ENCODE measurements around the gene FDX1. TPM values are rescaled to one million over a fixed set of nuclear protein-coding genes. Genes with fewer than 3 reads are reported as not detected.
A peak's percentile ranks its signal among the peaks of the same experiment; 100 is the strongest.

FDX1 gene
- total RNA-seq, 1 donor from 2014 or later = 9.1 TPM

GRCh38 chr11:110488446-110488845 is 58.7 kb downstream of the FDX1 start:
- TF ChIP-seq CTCF (IDR thresholded peaks at IDR 0.05) = no peak
- TF ChIP-seq POLR2AphosphoS5 (IDR thresholded peaks at IDR 0.05; ENCODE audit: insufficient read depth in 1 of 2, low read depth in 1 of 2) = no peak
- no peak for TF ChIP-seq POLR2A (IDR thresholded peaks at IDR 0.05)
- DNase-seq (ENCODE audit: extremely low spot score in 2 of 2) = no peak
- H3K4me1 ChIP-seq = no peaks in the 10 kb centered on the region
- H3K9me3 ChIP-seq = no peaks in the 10 kb centered on the region
- no peak overlapping the region for H3K4me3 ChIP-seq
- intact Hi-C loops (cut with DNase I) = no loop called here
- H3K36me3 ChIP-seq = no peaks in the 10 kb centered on the region
- no peaks in the 10 kb centered on the region for H3K27me3 ChIP-seq
- H3K27ac ChIP-seq = no peak overlapping the region

GRCh38 chr11:110490886-110491285 is 61.1 kb downstream of the FDX1 start:
- TF ChIP-seq CTCF (IDR thresholded peaks at IDR 0.05) (no peak), POLR2AphosphoS5 (IDR thresholded peaks at IDR 0.05; ENCODE audit: insufficient read depth in 1 of 2, low read depth in 1 of 2) (no peak), POLR2A (IDR thresholded peaks at IDR 0.05) (no peak)
- no peaks in the 10 kb centered on the region for H3K4me1 ChIP-seq
- no peaks in the 10 kb centered on the region for H3K9me3 ChIP-seq
- H3K27me3 ChIP-seq = no peaks in the 10 kb centered on the region
- DNase-seq (ENCODE audit: extremely low spot score in 2 of 2) = peak in 1 of 2 donors; percentile 86
- H3K27ac ChIP-seq = peak overlapping the region; percentile 36
- intact Hi-C loops (cut with DNase I) = no loop called here
- no peaks in the 10 kb centered on the region for H3K36me3 ChIP-seq
- H3K4me3 ChIP-seq = no peak overlapping the region

GRCh38 chr11:110491577-110492320 is 62.0 kb downstream of the FDX1 start:
- TF ChIP-seq POLR2A (IDR thresholded peaks at IDR 0.05) = no peak
- no peak for TF ChIP-seq CTCF (IDR thresholded peaks at IDR 0.05)
- TF ChIP-seq POLR2AphosphoS5 (IDR thresholded peaks at IDR 0.05; ENCODE audit: insufficient read depth in 1 of 2, low read depth in 1 of 2) = no peak
- no peaks in the 10 kb centered on the region for H3K9me3 ChIP-seq
- intact Hi-C loops (cut with DNase I) = no loop called here
- DNase-seq (ENCODE audit: extremely low spot score in 2 of 2) = peak in 1 of 2 donors; percentile 82
- no peaks in the 10 kb centered on the region for H3K36me3 ChIP-seq
- H3K4me3 ChIP-seq = no peak overlapping the region
- H3K27me3 ChIP-seq = no peaks in the 10 kb centered on the region
- H3K27ac ChIP-seq = peak overlapping the region; percentile 36
- no peaks in the 10 kb centered on the region for H3K4me1 ChIP-seq

GRCh38 chr11:110492321-110492685 is 62.6 kb downstream of the FDX1 start:
- no peak for TF ChIP-seq POLR2A (IDR thresholded peaks at IDR 0.05)
- no peak for TF ChIP-seq CTCF (IDR thresholded peaks at IDR 0.05)
- no peak for TF ChIP-seq POLR2AphosphoS5 (IDR thresholded peaks at IDR 0.05; ENCODE audit: insufficient read depth in 1 of 2, low read depth in 1 of 2)
- intact Hi-C loops (cut with DNase I) = no loop called here

GRCh38 chr11:110493346-110493745 is 63.6 kb downstream of the FDX1 start:
- Histone ChIP-seq H3K36me3 (no peaks in the 10 kb centered on the region), H3K27ac (no peak overlapping the region), H3K27me3 (no peaks in the 10 kb centered on the region), H3K4me1 (no peaks in the 10 kb centered on the region), H3K4me3 (no peak overlapping the region), H3K9me3 (no peaks in the 10 kb centered on the region)
- TF ChIP-seq POLR2AphosphoS5 (IDR thresholded peaks at IDR 0.05; ENCODE audit: insufficient read depth in 1 of 2, low read depth in 1 of 2) = no peak
- TF ChIP-seq POLR2A (IDR thresholded peaks at IDR 0.05) = no peak
- no peak for TF ChIP-seq CTCF (IDR thresholded peaks at IDR 0.05)
- intact Hi-C loops (cut with DNase I) = no loop called here
- no peak for DNase-seq (ENCODE audit: extremely low spot score in 2 of 2)

More at GRCh38 chr11:110492321-110492685, 62.6 kb downstream of the FDX1 start:
- Histone ChIP-seq H3K36me3 (no peaks in the 10 kb centered on the region), H3K27me3 (no peaks in the 10 kb centered on the region), H3K4me1 (no peaks in the 10 kb centered on the region), H3K4me3 (no peak overlapping the region), H3K9me3 (no peaks in the 10 kb centered on the region), H3K27ac (peak overlapping the region; percentile 36)
- peak in 1 of 2 donors; percentile 58 for DNase-seq (ENCODE audit: extremely low spot score in 2 of 2)
